ENCODE measurements around the gene DNAAF2.

DNAAF2 gene

DNA sequence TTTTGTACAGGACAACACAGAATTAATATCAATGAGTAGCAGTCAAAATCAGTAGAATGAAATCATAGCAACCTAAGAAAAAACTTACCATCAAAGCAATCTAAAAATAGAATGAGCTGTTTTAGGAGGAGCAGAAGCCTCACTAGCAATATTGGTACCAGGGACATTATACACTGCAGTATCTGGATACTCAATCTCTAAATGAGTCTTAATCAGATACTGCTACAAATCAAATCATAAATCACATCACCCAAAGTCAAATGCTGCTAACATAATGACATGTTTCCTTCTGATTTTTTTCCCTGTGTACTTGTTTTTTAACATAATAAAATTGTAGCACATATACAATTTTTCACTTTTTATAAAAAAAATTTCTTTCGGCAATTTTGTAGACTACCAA, 56.9 kb downstream of the DNAAF2 start:
- FAIRE-seq (no peak), DNase-seq (ENCODE audit: insufficient read length) (no peak)
- TF ChIP-seq TAF1 (IDR thresholded peaks at IDR 0.05; ENCODE audit: borderline replicate concordance, low read depth, low read length) (no peak), POLR2A (IDR thresholded peaks at IDR 0.05; ENCODE audit: low read depth, low read length) (no peak), POLR2AphosphoS5 (IDR thresholded peaks at IDR 0.05; ENCODE audit: low read depth, low read length) (no peak)
